Ovary (tissue), 9 donors: ENCODE results near the gene LCN6. TPM values are rescaled to one million over a fixed set of nuclear protein-coding genes. Genes with fewer than 3 reads are reported as not detected.
A peak's percentile ranks its signal among the peaks of the same experiment; 100 is the strongest.

Source experiments
- DNase-seq, 5 donors: peaks; one replicate each; pipeline ENCODE4 v3.0.0-alpha.2; 2019 to 2020
- H3K27ac ChIP-seq, 2 donors: fragments of 200-600 bp; one replicate each; pipeline versions ENCODE4 v1.5.1 to v1.8.0; 2019 to 2022
- H3K27me3 ChIP-seq: fragments of 200-600 bp; one replicate; pipeline ENCODE4 v1.8.0; 2022
- H3K36me3 ChIP-seq: fragments of 200-600 bp; sonication (generic); one replicate; pipeline ENCODE4 v1.5.1; 2019
- H3K4me1 ChIP-seq: one replicate; pipeline ENCODE4 v1.8.1; 2013; ENCODE audit warnings: mild to moderate bottlenecking, moderate library complexity; ENCODE audit not compliant: insufficient read depth
- H3K4me3 ChIP-seq: fragments of 200-600 bp; sonication (generic); one replicate; pipeline ENCODE4 v1.5.1; 2017
- H3K9me3 ChIP-seq, 2 donors: fragments of 200-600 bp in 1 of 2; sonication (generic) in 1 of 2; one replicate each; pipeline versions ENCODE4 v1.5.1 to v1.8.1; 2013 to 2019; ENCODE audit warnings: mild to moderate bottlenecking in 1 of 2, moderate library complexity in 1 of 2
- EP300 ChIP-seq: sonication (generic); formaldehyde crosslinking; IDR thresholded peaks from one replicate; pipeline ENCODE4 v1.6.1; 2017; ENCODE audit warnings: antibody characterized with exemption
- POLR2A ChIP-seq: fragments of 450-650 bp; IDR thresholded peaks from one replicate; pipeline ENCODE4 v1.6.1; 2017; ENCODE audit warnings: antibody characterized with exemption, mild to moderate bottlenecking, moderate library complexity
- WGBS, 3 donors: extraction: QIAGEN DNeasy Blood & Tissue Kit in 1 of 3; methylation state at CpG; one replicate each; pipeline versions ENCODE4 v1.1.5 to v1.1.7; 2013 to 2017; 5-methylcytosine and 5-hydroxymethylcytosine counted together
- intact Hi-C, 4 donors: fragments of 100-400 bp; cut with DNase I; formaldehyde crosslinking; loops; one replicate each; pipeline versions ENCODE4 v1.11.0 to v1.15.1; 2022 to 2023
- polyA plus RNA-seq, 2 donors: library from polyadenylated mRNA; stranded (reverse); fragments of 200-250 nt in 1 of 2; fragments of 350-450 nt in 1 of 2; fragmentation: Illumina TruSeq in 1 of 2; extraction: RNeasy Lipid Tissue Mini Kit (QIAGEN cat#74804) in 1 of 2; gene quantifications; one replicate each; pipeline ENCODE4 v1.2.3, GENCODE V29; 2013 to 2014
- total RNA-seq, 7 donors: library from RNA; depleted of rRNA in 2 of 7; stranded (reverse); fragments of >200 nt in 2 of 7; fragmentation: NEBNext Ultra II Directional in 3 of 7; extraction: Animal tissue kit (Norgen Biotek cat#: 25700) in 3 of 7; gene quantifications; one replicate each; pipeline versions ENCODE4 v1.1.0 to v1.2.4, GENCODE V29; 2016 to 2023
- TF ChIP-seq, protein P1 (sequence below), 3 donors: fragments of 450-650 bp in 2 of 3; fragments of 200-600 bp in 1 of 3; IDR thresholded peaks; one replicate each; pipeline versions ENCODE4 v1.5.1 to v1.8.0; 2016 to 2022; ENCODE audit warnings: antibody characterized with exemption in 3 of 3, mild to moderate bottlenecking in 1 of 3
- donor health status: DM: no; HTN: no; CAD: no; lungs with moderate emphysema.
- donor health status: DM: no; HTN: no; CAD: no.
- donor health status: Bipolar disorder and iron deficiency.
- donor health status: DM: yes; HTN: yes; CAD: no.
- donor health status: DM: no; HTN: no; CAD: no.
- donor health status: DM: yes; HTN: yes; CAD: no.

The LCN6 gene
- total and polyA plus RNA-seq, 9 donors, result 1.6 to 59.3 (median 8.3) TPM

DNA sequence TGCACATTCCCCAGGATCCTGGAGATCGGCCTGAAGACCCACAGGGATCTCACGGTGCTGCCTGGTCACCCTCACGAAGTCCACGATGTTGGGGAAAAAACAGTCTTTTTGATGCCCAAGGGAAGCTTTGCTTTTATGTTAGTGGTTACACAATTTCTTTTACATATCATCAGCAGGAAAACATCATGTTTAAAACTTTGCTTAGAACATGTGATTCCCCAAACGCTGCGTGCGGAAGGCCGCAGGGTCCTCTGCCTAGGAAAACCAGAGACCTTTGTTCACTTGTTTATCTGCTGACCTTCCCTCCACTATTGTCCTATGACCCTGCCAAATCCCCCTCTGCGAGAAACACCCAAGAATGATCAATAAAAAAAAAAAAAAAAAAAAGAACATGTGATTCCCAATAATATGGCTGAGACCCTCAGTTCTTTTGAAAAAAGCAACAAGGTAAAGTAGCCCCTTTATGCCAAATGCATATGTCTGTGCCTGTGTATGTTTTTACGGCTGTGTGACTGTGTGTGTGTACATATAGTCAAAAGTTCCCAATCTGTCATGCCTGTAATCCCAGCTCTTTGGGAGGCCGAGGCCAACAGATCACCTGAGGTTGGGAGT, 49.6 kb downstream of the LCN6 start:
- WGBS, 3 donors, result 79 to 85% (median 84%) methylated on average over 10 to 11 of the region's 11 CpGs
- intact Hi-C loops, result no loop called here
- no peak for TF ChIP-seq EP300
- no peak for TF ChIP-seq POLR2A
- TF ChIP-seq, protein P1, sequence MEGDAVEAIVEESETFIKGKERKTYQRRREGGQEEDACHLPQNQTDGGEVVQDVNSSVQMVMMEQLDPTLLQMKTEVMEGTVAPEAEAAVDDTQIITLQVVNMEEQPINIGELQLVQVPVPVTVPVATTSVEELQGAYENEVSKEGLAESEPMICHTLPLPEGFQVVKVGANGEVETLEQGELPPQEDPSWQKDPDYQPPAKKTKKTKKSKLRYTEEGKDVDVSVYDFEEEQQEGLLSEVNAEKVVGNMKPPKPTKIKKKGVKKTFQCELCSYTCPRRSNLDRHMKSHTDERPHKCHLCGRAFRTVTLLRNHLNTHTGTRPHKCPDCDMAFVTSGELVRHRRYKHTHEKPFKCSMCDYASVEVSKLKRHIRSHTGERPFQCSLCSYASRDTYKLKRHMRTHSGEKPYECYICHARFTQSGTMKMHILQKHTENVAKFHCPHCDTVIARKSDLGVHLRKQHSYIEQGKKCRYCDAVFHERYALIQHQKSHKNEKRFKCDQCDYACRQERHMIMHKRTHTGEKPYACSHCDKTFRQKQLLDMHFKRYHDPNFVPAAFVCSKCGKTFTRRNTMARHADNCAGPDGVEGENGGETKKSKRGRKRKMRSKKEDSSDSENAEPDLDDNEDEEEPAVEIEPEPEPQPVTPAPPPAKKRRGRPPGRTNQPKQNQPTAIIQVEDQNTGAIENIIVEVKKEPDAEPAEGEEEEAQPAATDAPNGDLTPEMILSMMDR (IDR thresholded peaks at IDR 0.05), result no peak

DNA sequence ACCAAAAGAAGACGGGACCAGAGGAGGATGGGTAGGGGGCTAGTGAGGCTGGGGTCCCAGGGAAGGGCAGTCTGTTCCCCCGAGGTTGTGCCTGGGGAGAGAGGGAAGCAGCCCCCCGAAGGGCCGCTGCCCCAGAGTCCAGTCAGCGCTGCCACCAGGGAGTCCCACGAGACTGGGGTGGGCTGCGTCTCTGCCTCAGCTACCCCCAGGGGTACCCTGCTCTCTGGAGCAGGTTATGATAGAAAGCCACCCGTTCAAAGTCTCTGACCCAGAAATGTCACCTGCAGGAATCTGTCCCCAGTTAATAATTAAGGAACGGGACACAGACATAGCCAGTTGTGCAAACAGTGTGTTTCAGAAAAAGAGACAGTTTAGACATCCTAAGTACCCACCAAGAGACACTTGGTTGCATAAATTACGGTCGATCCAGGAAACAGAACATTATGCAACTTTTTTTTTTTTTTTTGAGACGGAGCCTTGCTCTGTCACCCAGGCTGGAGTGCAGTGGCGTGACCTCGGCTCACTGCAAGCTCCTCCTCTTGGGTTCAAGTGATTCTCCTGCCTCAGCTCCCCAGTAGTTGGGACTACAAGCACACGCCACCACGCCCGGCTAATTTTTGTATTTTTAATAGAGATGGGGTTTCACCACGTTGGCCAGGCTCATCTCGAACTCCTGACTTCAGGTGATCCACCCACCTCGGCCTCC, 50.4 kb downstream of the LCN6 start:
- WGBS, 3 donors, result 73 to 79% (median 79%) methylated on average over 20 of the region's 20 CpGs
- Histone ChIP-seq H3K27me3 (no peaks in the 10 kb centered on the region), H3K4me1 (peaks cover 3% of the 10 kb centered on the region), H3K4me3 (no peak overlapping the region), H3K36me3 (no peaks in the 10 kb centered on the region), H3K27ac (no peak overlapping the region), H3K9me3 (no peaks in the 10 kb centered on the region)
- TF ChIP-seq EP300 (no peak), POLR2A (no peak)
- TF ChIP-seq, protein P1 (IDR thresholded peaks at IDR 0.05), result no peak
- intact Hi-C loops, result no loop called here
- DNase-seq, result no peak

More for the DNA sequence above, 49.6 kb downstream of the LCN6 start:
- DNase-seq, result no peak
- Histone ChIP-seq H3K36me3 (no peaks in the 10 kb centered on the region), H3K4me3 (no peak overlapping the region), H3K9me3 (no peaks in the 10 kb centered on the region), H3K27me3 (no peaks in the 10 kb centered on the region), H3K27ac (no peak overlapping the region), H3K4me1 (peaks cover 3% of the 10 kb centered on the region)

DNA sequence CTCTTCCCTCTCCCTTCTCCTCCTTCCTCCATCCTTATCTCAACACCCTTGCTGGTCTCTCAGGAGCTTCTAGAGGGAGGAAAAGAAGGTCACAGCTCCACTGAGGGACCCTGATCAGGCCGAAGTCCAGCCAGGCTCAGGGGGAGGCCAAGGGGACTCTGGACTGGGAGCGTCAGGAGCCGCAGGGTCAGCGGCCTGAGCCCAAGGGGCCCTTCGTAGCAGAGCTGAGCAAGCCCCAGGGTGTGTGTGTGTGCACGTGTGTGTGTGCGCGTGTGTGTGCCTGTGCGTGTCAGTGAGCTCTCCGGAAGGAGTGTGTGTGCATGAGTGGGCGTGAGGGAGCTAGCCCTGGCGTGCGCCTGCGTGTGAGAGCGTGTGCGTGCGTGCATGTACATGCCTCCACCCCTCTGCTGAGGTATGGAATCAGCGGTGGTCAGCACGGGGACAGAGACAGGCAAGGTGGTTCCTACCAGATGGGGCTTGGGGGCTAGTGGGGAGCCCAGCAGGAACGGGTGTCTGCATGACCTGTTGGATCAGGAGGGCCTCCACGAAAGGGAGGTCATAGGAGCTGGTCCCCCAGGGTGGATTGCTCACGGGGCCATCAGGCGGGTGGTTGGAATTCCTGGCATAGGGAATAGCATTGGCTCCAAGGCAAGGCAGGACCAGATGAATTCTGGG, 51.0 kb downstream of the LCN6 start:
- H3K27ac ChIP-seq, result no peak overlapping the region
- H3K4me1 ChIP-seq, result peaks cover 3% of the 10 kb centered on the region
- intact Hi-C loops, result no loop called here
- DNase-seq, result peak in 3 of 5 donors; percentile 15 to 35 (median 15)
- H3K9me3 ChIP-seq, result no peaks in the 10 kb centered on the region
- TF ChIP-seq POLR2A (no peak), EP300 (no peak)
- TF ChIP-seq, protein P1 (IDR thresholded peaks at IDR 0.05), result no peak
- no peaks in the 10 kb centered on the region for H3K36me3 ChIP-seq
- no peak overlapping the region for H3K4me3 ChIP-seq
- no peaks in the 10 kb centered on the region for H3K27me3 ChIP-seq
- WGBS, 3 donors, result 20 to 39% (median 26%) methylated on average over 23 of the region's 23 CpGs

DNA sequence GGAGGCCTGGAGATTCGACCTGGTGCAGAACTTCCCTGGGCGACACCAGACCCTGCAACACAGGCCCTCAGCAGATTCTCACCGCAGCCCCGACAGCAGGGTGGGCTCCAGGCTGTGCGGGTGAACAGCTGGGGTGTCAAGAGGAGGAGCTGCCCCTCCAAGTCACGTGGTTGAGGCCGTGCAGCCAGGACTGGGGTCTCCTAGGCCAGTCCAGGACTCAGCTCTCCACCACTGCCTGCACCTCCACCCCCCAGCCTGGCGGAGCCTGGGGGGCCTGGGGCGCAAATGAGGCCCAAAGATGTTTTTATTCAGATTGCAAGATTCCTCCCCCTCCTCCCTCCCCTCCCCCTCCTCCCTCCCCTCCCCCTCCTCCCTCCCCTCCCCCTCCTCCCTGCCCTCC, 51.8 kb downstream of the LCN6 start:
- Histone ChIP-seq H3K36me3 (no peaks in the 10 kb centered on the region), H3K4me3 (no peak overlapping the region), H3K27ac (no peak overlapping the region), H3K27me3 (no peaks in the 10 kb centered on the region), H3K9me3 (no peaks in the 10 kb centered on the region), H3K4me1 (peaks cover 3% of the 10 kb centered on the region)
- intact Hi-C loops, result no loop called here
- DNase-seq, result peak in 2 of 5 donors; percentile 21 to 31
- TF ChIP-seq EP300 (no peak), POLR2A (no peak)
- TF ChIP-seq, protein P1 (IDR thresholded peaks at IDR 0.05), result no peak
- 41 to 56% (median 45%) methylated on average over 9 of the region's 9 CpGs for WGBS, 3 donors
